ENCODE data around the gene MRAS. TPM values are rescaled to one million over a fixed set of nuclear protein-coding genes. Genes with fewer than 3 reads are reported as not detected.
A peak's percentile ranks its signal among the peaks of the same experiment; 100 is the strongest.

The MRAS gene
- total and polyA plus RNA-seq, 4 donors = 12.6 to 28.7 (median 22.3) TPM

GRCh38 chr3:138367326-138367850, 19.0 kb downstream of the MRAS start:
- DNase-seq (no peak), ATAC-seq (ENCODE audit: insufficient read depth, low FRiP score) (no peak)
- no peak overlapping the region for H3K9ac ChIP-seq (ENCODE audit: insufficient read depth in 1 of 2, low read length in 2 of 2)
- WGBS, 2 donors = 80 to 88% methylated on average over 7 of the region's 7 CpGs
- no peaks in the 10 kb centered on the region for H3K9me3 ChIP-seq (ENCODE audit: control insufficient read depth in 4 of 4, insufficient read depth in 3 of 4, low read length in 3 of 4)
- peak overlapping the region; percentile 17 to 42 for H3K27ac ChIP-seq (ENCODE audit: low read depth in 1 of 2, low read length in 1 of 2)
- no peak overlapping the region for H3K4me3 ChIP-seq
- no peaks in the 10 kb centered on the region for H3K27me3 ChIP-seq (ENCODE audit: control insufficient read depth in 3 of 3, insufficient read depth in 3 of 3, low read length in 2 of 3)
- TF ChIP-seq, protein P1, sequence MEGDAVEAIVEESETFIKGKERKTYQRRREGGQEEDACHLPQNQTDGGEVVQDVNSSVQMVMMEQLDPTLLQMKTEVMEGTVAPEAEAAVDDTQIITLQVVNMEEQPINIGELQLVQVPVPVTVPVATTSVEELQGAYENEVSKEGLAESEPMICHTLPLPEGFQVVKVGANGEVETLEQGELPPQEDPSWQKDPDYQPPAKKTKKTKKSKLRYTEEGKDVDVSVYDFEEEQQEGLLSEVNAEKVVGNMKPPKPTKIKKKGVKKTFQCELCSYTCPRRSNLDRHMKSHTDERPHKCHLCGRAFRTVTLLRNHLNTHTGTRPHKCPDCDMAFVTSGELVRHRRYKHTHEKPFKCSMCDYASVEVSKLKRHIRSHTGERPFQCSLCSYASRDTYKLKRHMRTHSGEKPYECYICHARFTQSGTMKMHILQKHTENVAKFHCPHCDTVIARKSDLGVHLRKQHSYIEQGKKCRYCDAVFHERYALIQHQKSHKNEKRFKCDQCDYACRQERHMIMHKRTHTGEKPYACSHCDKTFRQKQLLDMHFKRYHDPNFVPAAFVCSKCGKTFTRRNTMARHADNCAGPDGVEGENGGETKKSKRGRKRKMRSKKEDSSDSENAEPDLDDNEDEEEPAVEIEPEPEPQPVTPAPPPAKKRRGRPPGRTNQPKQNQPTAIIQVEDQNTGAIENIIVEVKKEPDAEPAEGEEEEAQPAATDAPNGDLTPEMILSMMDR (IDR thresholded peaks at IDR 0.05; ENCODE audit: control extremely low read depth, extremely low read depth) = no peak
- H3K36me3 ChIP-seq (ENCODE audit: control insufficient read depth in 4 of 4, insufficient read depth in 4 of 4, low read length in 4 of 4) = no peaks in the 10 kb centered on the region
- H3K4me1 ChIP-seq (ENCODE audit: control insufficient read depth in 5 of 5, insufficient read depth in 5 of 5, low read length in 5 of 5) = peaks cover 0 to 27% (median 14%) of the 10 kb centered on the region in 5 donors

- DNase-seq (no peak), ATAC-seq (ENCODE audit: insufficient read depth, low FRiP score) (no peak)
- TF ChIP-seq, protein P1 (IDR thresholded peaks at IDR 0.05; ENCODE audit: control extremely low read depth, extremely low read depth) = no peak
- no peak overlapping the region for H3K9ac ChIP-seq (ENCODE audit: insufficient read depth in 1 of 2, low read length in 2 of 2)
- WGBS, 2 donors = 45 to 47% methylated on average over 5 of the region's 5 CpGs
- peaks cover 0 to 27% (median 14%) of the 10 kb centered on the region in 5 donors for H3K4me1 ChIP-seq (ENCODE audit: control insufficient read depth in 5 of 5, insufficient read depth in 5 of 5, low read length in 5 of 5)
- no peaks in the 10 kb centered on the region for H3K9me3 ChIP-seq (ENCODE audit: control insufficient read depth in 4 of 4, insufficient read depth in 3 of 4, low read length in 3 of 4)
- peak overlapping the region; percentile 28 to 30 for H3K27ac ChIP-seq (ENCODE audit: low read depth in 1 of 2, low read length in 1 of 2)
- H3K36me3 ChIP-seq (ENCODE audit: control insufficient read depth in 4 of 4, insufficient read depth in 4 of 4, low read length in 4 of 4) = no peaks in the 10 kb centered on the region
- no peaks in the 10 kb centered on the region for H3K27me3 ChIP-seq (ENCODE audit: control insufficient read depth in 3 of 3, insufficient read depth in 3 of 3, low read length in 2 of 3)
- H3K4me3 ChIP-seq = no peak overlapping the region
Measured at GRCh38 chr3:138367911-138368310, 19.5 kb downstream of the MRAS start.

GRCh38 chr3:138369151-138369900, 20.9 kb downstream of the MRAS start:
- H3K4me3 ChIP-seq = no peak overlapping the region
- H3K4me1 ChIP-seq (ENCODE audit: control insufficient read depth in 5 of 5, insufficient read depth in 5 of 5, low read length in 5 of 5) = peaks cover 0 to 27% (median 14%) of the 10 kb centered on the region in 5 donors
- H3K27me3 ChIP-seq (ENCODE audit: control insufficient read depth in 3 of 3, insufficient read depth in 3 of 3, low read length in 2 of 3) = no peaks in the 10 kb centered on the region
- DNase-seq (peak; percentile 32 to 58 (median 43)), ATAC-seq (ENCODE audit: insufficient read depth, low FRiP score) (no peak)
- H3K9ac ChIP-seq (ENCODE audit: insufficient read depth in 1 of 2, low read length in 2 of 2) = no peak overlapping the region
- WGBS, 2 donors = 66 to 78% methylated on average over 8 of the region's 8 CpGs
- no peaks in the 10 kb centered on the region for H3K36me3 ChIP-seq (ENCODE audit: control insufficient read depth in 4 of 4, insufficient read depth in 4 of 4, low read length in 4 of 4)
- TF ChIP-seq, protein P1 (IDR thresholded peaks at IDR 0.05; ENCODE audit: control extremely low read depth, extremely low read depth) = no peak
- H3K9me3 ChIP-seq (ENCODE audit: control insufficient read depth in 4 of 4, insufficient read depth in 3 of 4, low read length in 3 of 4) = no peaks in the 10 kb centered on the region
- H3K27ac ChIP-seq (ENCODE audit: low read depth in 1 of 2, low read length in 1 of 2) = peak overlapping the region in 1 of 2 donors; percentile 68
